Hepatocyte (in vitro differentiated cells): ENCODE data around the gene RPUSD2.

ENCODE experiments used
- EZH2 ChIP-seq: fragments of 200-600 bp; sonication (generic); IDR thresholded peaks from 2 replicates; pipeline ENCODE4 v1.6.1; 2016; ENCODE audit warnings: antibody characterized with exemption, mild to moderate bottlenecking, borderline replicate concordance
- TF ChIP-seq, protein P1 (sequence below): fragments of 200-600 bp; sonication (generic); IDR thresholded peaks from 2 replicates; pipeline ENCODE4 v1.5.1; 2016; ENCODE audit warnings: antibody characterized with exemption, mild to moderate bottlenecking; ENCODE audit not compliant: poor library complexity

DNA sequence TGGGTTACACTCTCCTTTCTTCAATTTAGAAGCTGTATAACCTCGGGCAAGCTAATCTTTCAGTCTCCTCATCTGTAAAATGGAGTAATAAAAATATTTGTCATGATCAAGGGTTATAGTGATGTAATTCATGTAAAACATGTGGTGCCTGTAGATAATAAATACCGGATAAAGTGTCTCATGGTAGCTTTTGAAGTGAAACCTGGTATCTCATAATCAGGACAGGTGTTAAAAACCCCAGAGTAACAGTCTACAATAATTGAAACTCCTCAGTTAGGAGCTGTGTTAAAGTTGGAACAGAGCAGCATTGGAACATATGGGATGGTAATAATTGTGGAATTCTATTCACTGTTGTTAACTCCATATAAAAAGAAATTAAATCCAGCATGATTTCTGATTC is 24.1 kb downstream of the RPUSD2 start:
- TF ChIP-seq, protein P1, sequence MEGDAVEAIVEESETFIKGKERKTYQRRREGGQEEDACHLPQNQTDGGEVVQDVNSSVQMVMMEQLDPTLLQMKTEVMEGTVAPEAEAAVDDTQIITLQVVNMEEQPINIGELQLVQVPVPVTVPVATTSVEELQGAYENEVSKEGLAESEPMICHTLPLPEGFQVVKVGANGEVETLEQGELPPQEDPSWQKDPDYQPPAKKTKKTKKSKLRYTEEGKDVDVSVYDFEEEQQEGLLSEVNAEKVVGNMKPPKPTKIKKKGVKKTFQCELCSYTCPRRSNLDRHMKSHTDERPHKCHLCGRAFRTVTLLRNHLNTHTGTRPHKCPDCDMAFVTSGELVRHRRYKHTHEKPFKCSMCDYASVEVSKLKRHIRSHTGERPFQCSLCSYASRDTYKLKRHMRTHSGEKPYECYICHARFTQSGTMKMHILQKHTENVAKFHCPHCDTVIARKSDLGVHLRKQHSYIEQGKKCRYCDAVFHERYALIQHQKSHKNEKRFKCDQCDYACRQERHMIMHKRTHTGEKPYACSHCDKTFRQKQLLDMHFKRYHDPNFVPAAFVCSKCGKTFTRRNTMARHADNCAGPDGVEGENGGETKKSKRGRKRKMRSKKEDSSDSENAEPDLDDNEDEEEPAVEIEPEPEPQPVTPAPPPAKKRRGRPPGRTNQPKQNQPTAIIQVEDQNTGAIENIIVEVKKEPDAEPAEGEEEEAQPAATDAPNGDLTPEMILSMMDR: no peak
- TF ChIP-seq EZH2: no peak
